ENCODE results near the gene TMBIM4. TPM values are rescaled to one million over a fixed set of nuclear protein-coding genes. Genes with fewer than 3 reads are reported as not detected.

TMBIM4 gene
- total and polyA plus RNA-seq, 2 experiments from 2014 or later, result 59.6 to 63.6 TPM

GRCh38 chr12:66195242-66195641 lies 25.4 kb upstream of the TMBIM4 start:
- H3K9me2 ChIP-seq (ENCODE audit: insufficient read depth), result no peaks in the 10 kb centered on the region
- Mint-ChIP-seq H3K4me1 (peaks cover 22% of the 10 kb centered on the region), H3K36me3 (ENCODE audit: low read depth) (no peaks in the 10 kb centered on the region), H3K4me3 (no peak overlapping the region), H3K9me3 (peaks cover 3% of the 10 kb centered on the region; the same call in 1 of the 3 replicates), H3K27me3 (ENCODE audit: insufficient read depth, low read depth, poor library complexity) (peaks cover 16% of the 10 kb centered on the region), H3K27ac (no peak overlapping the region)
- no peaks in the 10 kb centered on the region for H3K79me2 ChIP-seq (replicated peaks; ENCODE audit: insufficient read depth)
- H2AFZ ChIP-seq, result peak overlapping the region; percentile 38; the same call in 1 of the 2 replicates
- peaks cover 11% of the 10 kb centered on the region for H3K27me3 ChIP-seq (ENCODE audit: insufficient read depth)
- H3K27ac ChIP-seq (ENCODE audit: low read depth), result no peak overlapping the region
- H3K36me3 ChIP-seq (ENCODE audit: insufficient read depth), result no peaks in the 10 kb centered on the region
- DNase-seq (ENCODE audit: low spot score) (no peak), ATAC-seq (no peak)
- TF ChIP-seq NANOG (IDR thresholded peaks at IDR 0.05; ENCODE audit: borderline replicate concordance) (no peak), POLR2AphosphoS5 (IDR thresholded peaks at IDR 0.05; ENCODE audit: low read depth) (no peak), CREB1 (CRISPR knock-in tag; IDR thresholded peaks at IDR 0.05; ENCODE audit: low read depth) (no peak), JUNB (IDR thresholded peaks at IDR 0.05; ENCODE audit: unreplicated experiment) (no peak), ZNF331 (CRISPR knock-in tag; IDR thresholded peaks at IDR 0.05; ENCODE audit: low read depth) (no peak), ZNF114 (CRISPR knock-in tag; IDR thresholded peaks at IDR 0.05) (no peak)
- H3K4me3 ChIP-seq, result no peak overlapping the region
- peaks cover 29% of the 10 kb centered on the region for H3K4me1 ChIP-seq (ENCODE audit: insufficient read depth)
- no peak overlapping the region for H3K4me2 ChIP-seq
- H4K20me1 ChIP-seq (replicated peaks; ENCODE audit: insufficient read depth), result no peaks in the 10 kb centered on the region
- H3F3A ChIP-seq (replicated peaks; ENCODE audit: low read depth), result no peaks in the 10 kb centered on the region

DNA sequence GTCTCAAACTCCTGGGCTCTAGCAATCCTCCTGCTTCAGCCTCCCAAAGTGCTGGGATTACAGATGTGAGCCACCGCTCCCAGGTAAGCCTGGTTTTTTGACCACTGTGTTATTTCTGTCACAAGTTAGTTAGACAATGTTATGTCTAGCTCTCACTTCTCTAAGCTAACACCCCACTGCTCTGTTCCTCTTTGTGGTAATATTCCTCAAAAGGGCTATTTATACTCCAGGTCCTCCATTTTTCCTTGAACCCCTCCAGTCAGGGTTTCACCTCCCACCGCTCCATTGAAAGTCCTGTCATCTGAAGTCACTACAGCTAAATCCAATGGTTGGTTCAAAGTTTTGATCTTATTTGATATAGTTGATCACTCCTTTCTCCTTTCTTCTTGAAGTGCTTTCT lies 24.3 kb upstream of the TMBIM4 start:
- ATAC-seq (no peak), DNase-seq (ENCODE audit: low spot score) (no peak)
- H3K27me3 ChIP-seq (ENCODE audit: insufficient read depth), result peaks cover 20% of the 10 kb centered on the region
- Mint-ChIP-seq H3K4me3 (no peak overlapping the region), H3K27me3 (ENCODE audit: insufficient read depth, low read depth, poor library complexity) (peaks cover 24% of the 10 kb centered on the region), H3K4me1 (peaks cover 22% of the 10 kb centered on the region), H3K9me3 (no peaks in the 10 kb centered on the region), H3K36me3 (ENCODE audit: low read depth) (no peaks in the 10 kb centered on the region), H3K27ac (no peak overlapping the region)
- H4K20me1 ChIP-seq (replicated peaks; ENCODE audit: insufficient read depth), result no peaks in the 10 kb centered on the region
- no peak overlapping the region for H2AFZ ChIP-seq
- no peaks in the 10 kb centered on the region for H3K36me3 ChIP-seq (ENCODE audit: insufficient read depth)
- peaks cover 29% of the 10 kb centered on the region for H3K4me1 ChIP-seq (ENCODE audit: insufficient read depth)
- H3K9me2 ChIP-seq (ENCODE audit: insufficient read depth), result no peaks in the 10 kb centered on the region
- no peak overlapping the region for H3K4me2 ChIP-seq
- H3K27ac ChIP-seq (ENCODE audit: low read depth), result no peak overlapping the region
- H3K79me2 ChIP-seq (replicated peaks; ENCODE audit: insufficient read depth), result no peaks in the 10 kb centered on the region
- no peak for TF ChIP-seq JUNB (IDR thresholded peaks at IDR 0.05; ENCODE audit: unreplicated experiment)
- TF ChIP-seq POLR2AphosphoS5 (IDR thresholded peaks at IDR 0.05; ENCODE audit: low read depth), result no peak
- no peak for TF ChIP-seq STAT1 (IDR thresholded peaks at IDR 0.05; ENCODE audit: unreplicated experiment)
- no peak for TF ChIP-seq ZNF331 (CRISPR knock-in tag; IDR thresholded peaks at IDR 0.05; ENCODE audit: low read depth)
- no peak for TF ChIP-seq ETS1 (IDR thresholded peaks at IDR 0.05)
- TF ChIP-seq, protein P1, sequence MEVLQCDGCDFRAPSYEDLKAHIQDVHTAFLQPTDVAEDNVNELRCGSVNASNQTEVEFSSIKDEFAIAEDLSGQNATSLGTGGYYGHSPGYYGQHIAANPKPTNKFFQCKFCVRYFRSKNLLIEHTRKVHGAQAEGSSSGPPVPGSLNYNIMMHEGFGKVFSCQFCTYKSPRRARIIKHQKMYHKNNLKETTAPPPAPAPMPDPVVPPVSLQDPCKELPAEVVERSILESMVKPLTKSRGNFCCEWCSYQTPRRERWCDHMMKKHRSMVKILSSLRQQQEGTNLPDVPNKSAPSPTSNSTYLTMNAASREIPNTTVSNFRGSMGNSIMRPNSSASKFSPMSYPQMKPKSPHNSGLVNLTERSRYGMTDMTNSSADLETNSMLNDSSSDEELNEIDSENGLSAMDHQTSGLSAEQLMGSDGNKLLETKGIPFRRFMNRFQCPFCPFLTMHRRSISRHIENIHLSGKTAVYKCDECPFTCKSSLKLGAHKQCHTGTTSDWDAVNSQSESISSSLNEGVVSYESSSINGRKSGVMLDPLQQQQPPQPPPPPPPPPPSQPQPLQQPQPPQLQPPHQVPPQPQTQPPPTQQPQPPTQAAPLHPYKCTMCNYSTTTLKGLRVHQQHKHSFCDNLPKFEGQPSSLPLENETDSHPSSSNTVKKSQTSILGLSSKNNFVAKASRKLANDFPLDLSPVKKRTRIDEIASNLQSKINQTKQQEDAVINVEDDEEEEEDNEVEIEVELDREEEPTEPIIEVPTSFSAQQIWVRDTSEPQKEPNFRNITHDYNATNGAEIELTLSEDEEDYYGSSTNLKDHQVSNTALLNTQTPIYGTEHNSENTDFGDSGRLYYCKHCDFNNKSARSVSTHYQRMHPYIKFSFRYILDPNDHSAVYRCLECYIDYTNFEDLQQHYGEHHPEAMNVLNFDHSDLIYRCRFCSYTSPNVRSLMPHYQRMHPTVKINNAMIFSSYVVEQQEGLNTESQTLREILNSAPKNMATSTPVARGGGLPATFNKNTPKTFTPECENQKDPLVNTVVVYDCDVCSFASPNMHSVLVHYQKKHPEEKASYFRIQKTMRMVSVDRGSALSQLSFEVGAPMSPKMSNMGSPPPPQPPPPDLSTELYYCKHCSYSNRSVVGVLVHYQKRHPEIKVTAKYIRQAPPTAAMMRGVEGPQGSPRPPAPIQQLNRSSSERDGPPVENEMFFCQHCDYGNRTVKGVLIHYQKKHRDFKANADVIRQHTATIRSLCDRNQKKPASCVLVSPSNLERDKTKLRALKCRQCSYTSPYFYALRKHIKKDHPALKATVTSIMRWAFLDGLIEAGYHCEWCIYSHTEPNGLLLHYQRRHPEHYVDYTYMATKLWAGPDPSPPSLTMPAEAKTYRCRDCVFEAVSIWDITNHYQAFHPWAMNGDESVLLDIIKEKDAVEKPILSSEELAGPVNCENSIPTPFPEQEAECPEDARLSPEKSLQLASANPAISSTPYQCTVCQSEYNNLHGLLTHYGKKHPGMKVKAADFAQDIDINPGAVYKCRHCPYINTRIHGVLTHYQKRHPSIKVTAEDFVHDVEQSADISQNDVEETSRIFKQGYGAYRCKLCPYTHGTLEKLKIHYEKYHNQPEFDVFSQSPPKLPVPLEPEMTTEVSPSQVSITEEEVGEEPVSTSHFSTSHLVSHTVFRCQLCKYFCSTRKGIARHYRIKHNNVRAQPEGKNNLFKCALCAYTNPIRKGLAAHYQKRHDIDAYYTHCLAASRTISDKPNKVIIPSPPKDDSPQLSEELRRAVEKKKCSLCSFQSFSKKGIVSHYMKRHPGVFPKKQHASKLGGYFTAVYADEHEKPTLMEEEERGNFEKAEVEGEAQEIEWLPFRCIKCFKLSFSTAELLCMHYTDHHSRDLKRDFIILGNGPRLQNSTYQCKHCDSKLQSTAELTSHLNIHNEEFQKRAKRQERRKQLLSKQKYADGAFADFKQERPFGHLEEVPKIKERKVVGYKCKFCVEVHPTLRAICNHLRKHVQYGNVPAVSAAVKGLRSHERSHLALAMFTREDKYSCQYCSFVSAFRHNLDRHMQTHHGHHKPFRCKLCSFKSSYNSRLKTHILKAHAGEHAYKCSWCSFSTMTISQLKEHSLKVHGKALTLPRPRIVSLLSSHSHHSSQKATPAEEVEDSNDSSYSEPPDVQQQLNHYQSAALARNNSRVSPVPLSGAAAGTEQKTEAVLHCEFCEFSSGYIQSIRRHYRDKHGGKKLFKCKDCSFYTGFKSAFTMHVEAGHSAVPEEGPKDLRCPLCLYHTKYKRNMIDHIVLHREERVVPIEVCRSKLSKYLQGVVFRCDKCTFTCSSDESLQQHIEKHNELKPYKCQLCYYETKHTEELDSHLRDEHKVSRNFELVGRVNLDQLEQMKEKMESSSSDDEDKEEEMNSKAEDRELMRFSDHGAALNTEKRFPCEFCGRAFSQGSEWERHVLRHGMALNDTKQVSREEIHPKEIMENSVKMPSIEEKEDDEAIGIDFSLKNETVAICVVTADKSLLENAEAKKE (CRISPR knock-in tag; IDR thresholded peaks at IDR 0.05), result no peak
- no peak for TF ChIP-seq CREB1 (CRISPR knock-in tag; IDR thresholded peaks at IDR 0.05; ENCODE audit: low read depth)
- H3F3A ChIP-seq (replicated peaks; ENCODE audit: low read depth), result no peaks in the 10 kb centered on the region
- H3K4me3 ChIP-seq, result no peak overlapping the region
